Measurements from ENCODE around the gene TPK1. TPM values are rescaled to one million over a fixed set of nuclear protein-coding genes. Genes with fewer than 3 reads are reported as not detected.
A peak's percentile ranks its signal among the peaks of the same experiment; 100 is the strongest.

Gene TPK1
- total RNA-seq, 1 donor from 2014 or later = 3.5 TPM

- Mint-ChIP-seq H3K4me3 (ENCODE audit: unreplicated experiment) (no peak overlapping the region), H3K36me3 (ENCODE audit: low read depth) (peaks cover 3% of the 10 kb centered on the region), H3K27ac (ENCODE audit: unreplicated experiment) (peak overlapping the region; percentile 14), H3K9me3 (ENCODE audit: low read depth) (no peaks in the 10 kb centered on the region), H3K27me3 (ENCODE audit: low read depth) (no peaks in the 10 kb centered on the region), H3K4me1 (ENCODE audit: low read depth) (peaks cover 53% of the 10 kb centered on the region)
- TF ChIP-seq CTCF (IDR thresholded peaks at IDR 0.05) = no peak
- DNase-seq (ENCODE audit: low spot score) = no peak
These were observed 9.6 kb downstream of the TPK1 start for GRCh38 chr7:144826208-144826607.

- Mint-ChIP-seq H3K36me3 (ENCODE audit: low read depth) (no peaks in the 10 kb centered on the region), H3K4me1 (ENCODE audit: low read depth) (peaks cover 48% of the 10 kb centered on the region), H3K4me3 (ENCODE audit: unreplicated experiment) (no peak overlapping the region), H3K27ac (ENCODE audit: unreplicated experiment) (peak overlapping the region; percentile 78), H3K27me3 (ENCODE audit: low read depth) (no peaks in the 10 kb centered on the region), H3K9me3 (ENCODE audit: low read depth) (no peaks in the 10 kb centered on the region)
- DNase-seq (ENCODE audit: low spot score) = no peak
- no peak for TF ChIP-seq CTCF (IDR thresholded peaks at IDR 0.05)
These were observed 11.5 kb downstream of the TPK1 start for GRCh38 chr7:144824360-144824759.

DNA sequence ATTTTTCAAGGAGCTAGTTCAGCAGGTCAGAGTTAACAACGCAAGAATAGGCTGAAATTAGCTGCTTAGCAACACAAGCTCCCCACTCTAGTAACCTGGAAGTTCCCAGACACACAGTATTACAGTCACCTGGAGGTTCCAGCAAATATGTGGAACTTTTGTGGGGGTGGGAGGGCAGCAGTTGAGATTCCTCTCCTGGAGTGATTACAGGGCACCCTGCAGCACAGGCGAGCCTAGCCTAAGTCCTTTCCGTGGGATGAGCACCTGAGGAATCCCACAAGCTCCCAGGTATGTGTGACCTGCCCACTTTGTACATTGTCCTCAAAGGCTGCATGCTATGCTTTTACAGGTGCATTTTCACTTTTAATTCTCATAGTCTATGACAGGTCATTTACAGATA, 13.6 kb downstream of the TPK1 start:
- H3K27me3 Mint-ChIP-seq (ENCODE audit: low read depth) = no peaks in the 10 kb centered on the region
- peaks cover 45% of the 10 kb centered on the region for H3K4me1 Mint-ChIP-seq (ENCODE audit: low read depth)
- H3K36me3 Mint-ChIP-seq (ENCODE audit: low read depth) = no peaks in the 10 kb centered on the region
- H3K27ac Mint-ChIP-seq (ENCODE audit: unreplicated experiment) = no peak overlapping the region
- H3K9me3 Mint-ChIP-seq (ENCODE audit: low read depth) = no peaks in the 10 kb centered on the region
- no peak for DNase-seq (ENCODE audit: low spot score)
- TF ChIP-seq CTCF (IDR thresholded peaks at IDR 0.05) = no peak
- H3K4me3 Mint-ChIP-seq (ENCODE audit: unreplicated experiment) = no peak overlapping the region

DNA sequence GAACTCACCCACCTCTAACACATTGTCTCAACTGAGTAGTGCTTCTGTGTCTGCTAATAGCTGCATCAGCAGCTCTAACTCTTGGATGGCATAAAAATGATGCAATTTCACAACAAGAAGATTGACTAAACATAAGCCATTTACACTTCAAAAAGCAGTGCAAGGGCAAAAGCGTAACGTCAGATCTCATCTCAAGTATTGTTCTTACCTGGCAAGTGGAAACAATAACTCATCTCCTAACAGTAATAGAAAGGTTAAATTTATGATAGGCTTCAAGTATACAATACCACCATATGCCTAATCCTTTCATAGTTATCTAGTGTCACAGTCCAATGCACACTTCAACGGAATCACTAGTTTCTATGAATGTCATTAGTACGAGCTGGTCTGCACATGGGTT, 14.8 kb downstream of the TPK1 start:
- Mint-ChIP-seq H3K4me3 (ENCODE audit: unreplicated experiment) (no peak overlapping the region), H3K27ac (ENCODE audit: unreplicated experiment) (no peak overlapping the region), H3K4me1 (ENCODE audit: low read depth) (peaks cover 35% of the 10 kb centered on the region), H3K27me3 (ENCODE audit: low read depth) (no peaks in the 10 kb centered on the region), H3K9me3 (ENCODE audit: low read depth) (no peaks in the 10 kb centered on the region), H3K36me3 (ENCODE audit: low read depth) (no peaks in the 10 kb centered on the region)
- DNase-seq (ENCODE audit: low spot score) = no peak
- no peak for TF ChIP-seq CTCF (IDR thresholded peaks at IDR 0.05)

- no peaks in the 10 kb centered on the region for H3K9me3 Mint-ChIP-seq (ENCODE audit: low read depth)
- no peaks in the 10 kb centered on the region for H3K36me3 Mint-ChIP-seq (ENCODE audit: low read depth)
- no peaks in the 10 kb centered on the region for H3K27me3 Mint-ChIP-seq (ENCODE audit: low read depth)
- no peak overlapping the region for H3K4me3 Mint-ChIP-seq (ENCODE audit: unreplicated experiment)
- TF ChIP-seq CTCF (IDR thresholded peaks at IDR 0.05) = no peak
- DNase-seq (ENCODE audit: low spot score) = no peak
- peaks cover 29% of the 10 kb centered on the region for H3K4me1 Mint-ChIP-seq (ENCODE audit: low read depth)
- H3K27ac Mint-ChIP-seq (ENCODE audit: unreplicated experiment) = no peak overlapping the region
These were observed 15.3 kb downstream of the TPK1 start for GRCh38 chr7:144820552-144820951.

Data from chondrocyte (in vitro differentiated cells).